Glutamatergic neuron (in vitro differentiated cells): ENCODE data around the gene CHRNA3. TPM values are rescaled to one million over a fixed set of nuclear protein-coding genes. Genes with fewer than 3 reads are reported as not detected.

Experiments
- DNase-seq: peaks from one replicate; pipeline ENCODE4 v3.0.0; 2022
- H3K27ac Mint-ChIP-seq: one replicate; pipeline ENCODE4 v1.8.0; 2020; ENCODE audit warnings: mild to moderate bottlenecking, mixed read lengths, inconsistent platforms; ENCODE audit not compliant: unreplicated experiment
- H3K27me3 Mint-ChIP-seq: one replicate; pipeline ENCODE4 v1.8.0; 2020; ENCODE audit warnings: mild to moderate bottlenecking, moderate library complexity, mixed read lengths, inconsistent platforms; ENCODE audit not compliant: unreplicated experiment
- H3K36me3 Mint-ChIP-seq: one replicate; pipeline ENCODE4 v1.8.0; 2020; ENCODE audit warnings: mild to moderate bottlenecking, mixed read lengths, inconsistent platforms; ENCODE audit not compliant: unreplicated experiment
- H3K4me1 Mint-ChIP-seq: one replicate; pipeline ENCODE4 v1.8.0; 2020; ENCODE audit warnings: mild to moderate bottlenecking, low read depth, mixed read lengths, inconsistent platforms; ENCODE audit not compliant: unreplicated experiment
- H3K4me3 Mint-ChIP-seq: one replicate; pipeline ENCODE4 v1.8.0; 2020; ENCODE audit warnings: mild to moderate bottlenecking, mixed read lengths, inconsistent platforms; ENCODE audit not compliant: unreplicated experiment
- H3K9me3 Mint-ChIP-seq: one replicate; pipeline ENCODE4 v1.8.0; 2020; ENCODE audit warnings: mild to moderate bottlenecking, moderate library complexity, mixed read lengths, inconsistent platforms; ENCODE audit not compliant: unreplicated experiment
- CTCF ChIP-seq: fragments of 200-600 bp; sonication (generic); IDR thresholded peaks from one replicate; pipeline ENCODE4 v1.5.0; 2021; ENCODE audit not compliant: partially characterized antibody, unreplicated experiment
- total RNA-seq: library from RNA; stranded (reverse); fragmentation: NEBNext Ultra II Directional; extraction: Animal tissue kit (Norgen Biotek cat#: 25700); gene quantifications from one replicate; pipeline ENCODE4 v1.2.1, GENCODE V29; 2021; ENCODE audit not compliant: unreplicated experiment

Gene CHRNA3
- total RNA-seq, 1 donor from 2014 or later: 208 TPM

GRCh38 chr15:78629031-78629715 lies 8.4 kb upstream of the CHRNA3 start:
- no peak for DNase-seq
- Mint-ChIP-seq H3K27ac (no peak overlapping the region), H3K4me1 (peaks cover 20% of the 10 kb centered on the region), H3K9me3 (peaks cover 16% of the 10 kb centered on the region), H3K36me3 (peaks cover 41% of the 10 kb centered on the region), H3K27me3 (peaks cover 20% of the 10 kb centered on the region), H3K4me3 (no peak overlapping the region)
- TF ChIP-seq CTCF: no peak

GRCh38 chr15:78628227-78628626 lies 7.4 kb upstream of the CHRNA3 start:
- Mint-ChIP-seq H3K27ac (no peak overlapping the region), H3K36me3 (peaks cover 36% of the 10 kb centered on the region), H3K4me3 (no peak overlapping the region), H3K4me1 (peaks cover 15% of the 10 kb centered on the region), H3K27me3 (peaks cover 20% of the 10 kb centered on the region), H3K9me3 (peaks cover 16% of the 10 kb centered on the region)
- DNase-seq: no peak
- no peak for TF ChIP-seq CTCF

GRCh38 chr15:78627348-78627747 lies 6.6 kb upstream of the CHRNA3 start:
- no peak overlapping the region for H3K27ac Mint-ChIP-seq
- TF ChIP-seq CTCF: no peak
- DNase-seq: no peak
- peaks cover 28% of the 10 kb centered on the region for H3K36me3 Mint-ChIP-seq
- peaks cover 9% of the 10 kb centered on the region for H3K9me3 Mint-ChIP-seq
- H3K27me3 Mint-ChIP-seq: peaks cover 19% of the 10 kb centered on the region
- no peak overlapping the region for H3K4me3 Mint-ChIP-seq
- H3K4me1 Mint-ChIP-seq: peaks cover 15% of the 10 kb centered on the region

- TF ChIP-seq CTCF: no peak
- H3K27ac Mint-ChIP-seq: no peak overlapping the region
- peaks cover 18% of the 10 kb centered on the region for H3K27me3 Mint-ChIP-seq
- peaks cover 9% of the 10 kb centered on the region for H3K9me3 Mint-ChIP-seq
- H3K4me3 Mint-ChIP-seq: peak overlapping the region; percentile 18
- peaks cover 15% of the 10 kb centered on the region for H3K4me1 Mint-ChIP-seq
- peaks cover 21% of the 10 kb centered on the region for H3K36me3 Mint-ChIP-seq
- no peak for DNase-seq
Measured at GRCh38 chr15:78626381-78626995, 5.7 kb upstream of the CHRNA3 start.

GRCh38 chr15:78625606-78626280 lies 4.9 kb upstream of the CHRNA3 start:
- H3K4me1 Mint-ChIP-seq: peaks cover 15% of the 10 kb centered on the region
- no peak overlapping the region for H3K4me3 Mint-ChIP-seq
- DNase-seq: no peak
- H3K36me3 Mint-ChIP-seq: peaks cover 19% of the 10 kb centered on the region
- no peak for TF ChIP-seq CTCF
- peaks cover 21% of the 10 kb centered on the region for H3K27me3 Mint-ChIP-seq
- no peak overlapping the region for H3K27ac Mint-ChIP-seq
- H3K9me3 Mint-ChIP-seq: peaks cover 10% of the 10 kb centered on the region
